Heart left ventricle (tissue), 16 donors: ENCODE measurements around the gene PITHD1. TPM values are rescaled to one million over a fixed set of nuclear protein-coding genes. Genes with fewer than 3 reads are reported as not detected.

ENCODE experiments used
- ATAC-seq, 4 donors: fragments of 200-7000 bp; cut with Tn5 transposase; one replicate each; pipeline ENCODE4 v1.9.1; 2020 to 2022; ENCODE audit warnings: moderate library complexity in 4 of 4, mild to moderate bottlenecking in 3 of 4, moderate number of reproducible peaks in 1 of 4
- DNase-seq, 5 donors: peaks; one replicate each; pipeline ENCODE4 v3.0.0-alpha.2; 2020
- H3K27ac ChIP-seq, 12 donors: fragments of 200-600 bp; sonication (generic) in 4 of 12; one replicate each; pipeline versions ENCODE4 v1.5.0 to v1.8.0; 2016 to 2022; ENCODE audit warnings: mild to moderate bottlenecking in 2 of 12
- H3K27me3 ChIP-seq, 9 donors: fragments of 200-600 bp; sonication (generic) in 2 of 9; one replicate each; pipeline versions ENCODE4 v1.5.1 to v1.8.0; 2016 to 2022; ENCODE audit warnings: mild to moderate bottlenecking in 3 of 9
- H3K36me3 ChIP-seq, 9 donors: fragments of 200-600 bp; sonication (generic) in 2 of 9; one replicate each; pipeline versions ENCODE4 v1.5.0 to v1.8.0; 2018 to 2022; ENCODE audit warnings: mild to moderate bottlenecking in 2 of 9
- H3K4me1 ChIP-seq, 12 donors: fragments of 200-600 bp; sonication (generic) in 4 of 12; one replicate each; pipeline versions ENCODE4 v1.5.0 to v1.8.0; 2016 to 2022; ENCODE audit warnings: mild to moderate bottlenecking in 3 of 12
- H3K4me3 ChIP-seq, 12 donors: fragments of 200-600 bp; sonication (generic) in 4 of 12; one replicate each; pipeline versions ENCODE4 v1.5.0 to v1.8.0; 2017 to 2022; ENCODE audit warnings: mild to moderate bottlenecking in 9 of 12, moderate library complexity in 4 of 12
- H3K9me3 ChIP-seq, 12 donors: fragments of 200-600 bp; sonication (generic) in 4 of 12; one replicate each; pipeline versions ENCODE4 v1.5.0 to v1.8.0; 2016 to 2022; ENCODE audit warnings: mild to moderate bottlenecking in 1 of 12
- CTCF ChIP-seq, 12 donors: fragments of 200-600 bp; sonication (generic) in 4 of 12; IDR thresholded peaks; one replicate each; pipeline versions ENCODE4 v1.5.0 to v1.8.0; 2018 to 2022; ENCODE audit warnings: antibody characterized with exemption in 12 of 12, mild to moderate bottlenecking in 5 of 12
- POLR2A ChIP-seq, 2 donors: fragments of 450-650 bp; IDR thresholded peaks; one replicate each; pipeline ENCODE4 v1.6.1; 2017; ENCODE audit warnings: antibody characterized with exemption in 2 of 2, mild to moderate bottlenecking in 2 of 2, moderate library complexity in 2 of 2
- WGBS, 4 donors: extraction: QIAGEN DNeasy Blood & Tissue Kit in 2 of 4; methylation state at CpG; one replicate each; pipeline versions ENCODE4 v1.1.5 to v1.1.7; 2013 to 2018; 5-methylcytosine and 5-hydroxymethylcytosine counted together
- intact Hi-C, 10 donors: fragments of 100-400 bp; cut with DNase I; formaldehyde crosslinking; loops; one replicate each; pipeline versions ENCODE4 v1.11.1 to v1.14.2; 2022
- polyA plus RNA-seq, 2 donors: library from polyadenylated mRNA; stranded (reverse); fragments of 200-250 nt; gene quantifications; one replicate each; pipeline ENCODE4 v1.2.3, GENCODE V29; 2013
- total RNA-seq, 9 donors: library from RNA; depleted of rRNA in 2 of 9; stranded (reverse); fragments of >200 nt in 2 of 9; fragmentation: NEBNext Ultra II Directional in 3 of 9; extraction: Animal tissue kit (Norgen Biotek cat#: 25700) in 3 of 9; gene quantifications; one replicate each; pipeline versions ENCODE4 v1.1.0 to v1.2.4, GENCODE V29; 2016 to 2023
- donor health status: ischemic (EF 13 %, LVEDD 7.1; RV severe dilation, severe dysfunction).
- donor health status: healthy with polysubstance abuse.
- donor health status: DM: no; HTN: yes; CAD: no.
- donor health status: DM: no; HTN: no; CAD: no.
- donor health status: ischemic (EF 25% LVEDD 6.9; RV normal size, moderate dysfunction).
- donor health status: ischemic (EF 25% LVEDD 5.7; RV mildly dilated, moderate dysfunction).
- donor health status: healthy.
- donor health status: DM: yes; HTN: yes; CAD: no.
- donor health status: ischemic (EF 35%, LVEDD 5.7; RV mildly dilated, moderate dysfunction).
- donor health status: nonischemic (EF 11% LVEDD 7.7; RV severe dilation, severe dysfunction).
- donor health status: DM: yes; HTN: yes; CAD: no.
- donor health status: PGD.
- donor health status: ischemic (EF 29% LVEDD 5.4; RV normal size, mild dysfunction).
- donor health status: nonischemic (EF 23%, LVEDD 6.1; RV moderate dilation, normal function).

PITHD1 gene
- total and polyA plus RNA-seq, 11 donors, result 31.8 to 86.4 (median 46.2) TPM

- H3K9me3 ChIP-seq, result no peaks in the 10 kb centered on the region
- DNase-seq, result peak in 1 of 5 donors; percentile 9
- WGBS, 4 donors, result 78 to 88% (median 85%) methylated on average over 3 of the region's 3 CpGs
- peaks cover 4 to 25% (median 19%) of the 10 kb centered on the region in 12 donors for H3K4me1 ChIP-seq
- no peaks in the 10 kb centered on the region for H3K27me3 ChIP-seq
- peaks cover 0 to 65% (median 54%) of the 10 kb centered on the region in 9 donors for H3K36me3 ChIP-seq
- intact Hi-C loops, result no loop called here
- H3K4me3 ChIP-seq, result no peak overlapping the region
- no peak for ATAC-seq
- no peak overlapping the region for H3K27ac ChIP-seq
- TF ChIP-seq POLR2A (IDR thresholded peaks at IDR 0.05) (no peak), CTCF (IDR thresholded peaks at IDR 0.05) (no peak)
Observed at GRCh38 chr1:23787701-23788100, 9.5 kb downstream of the PITHD1 start.

GRCh38 chr1:23788695-23789094 is 10.5 kb downstream of the PITHD1 start:
- Histone ChIP-seq H3K27me3 (no peaks in the 10 kb centered on the region), H3K4me1 (peaks cover 4 to 35% (median 27%) of the 10 kb centered on the region in 12 donors), H3K9me3 (no peaks in the 10 kb centered on the region), H3K27ac (no peak overlapping the region), H3K4me3 (no peak overlapping the region), H3K36me3 (peaks cover 0 to 62% (median 52%) of the 10 kb centered on the region in 9 donors)
- no peak for TF ChIP-seq CTCF (IDR thresholded peaks at IDR 0.05)
- TF ChIP-seq POLR2A (IDR thresholded peaks at IDR 0.05), result no peak
- no peak for ATAC-seq
- intact Hi-C loops, result no loop called here
- WGBS, 4 donors, result 94 to 97% (median 95%) methylated on average over 3 of the region's 3 CpGs
- peak in 1 of 5 donors; percentile 12 for DNase-seq

GRCh38 chr1:23790696-23791515 is 12.7 kb downstream of the PITHD1 start, which contains the start of gene LYPLA2:
Gene LYPLA2 (plus strand): TSS chr1:23791145. CDS start chr1:23792683, 1,538 bp downstream.
- ATAC-seq (peak; percentile 85 to 96 (median 90)), DNase-seq (peak; percentile 95 to 97 (median 96))
- intact Hi-C loops, result no loop called here
- 1 to 2% (median 1%) methylated on average over 22 to 47 of the region's 47 CpGs for WGBS, 4 donors
- peak within 1 kb of the TSS; percentile 26 to 87 (median 71) for H3K27ac ChIP-seq
- H3K27me3 ChIP-seq, result no peaks in the 10 kb centered on the region
- H3K4me1 ChIP-seq, result peaks cover 4 to 40% (median 27%) of the 10 kb centered on the region in 12 donors
- peak in 1 of 12 donors; percentile 3 for TF ChIP-seq CTCF (IDR thresholded peaks at IDR 0.05)
- peak in 1 of 2 donors; percentile 35 for TF ChIP-seq POLR2A (IDR thresholded peaks at IDR 0.05)
- H3K4me3 ChIP-seq, result peak within 1 kb of the TSS; percentile 48 to 91 (median 78)
- H3K36me3 ChIP-seq, result peaks cover 0 to 60% (median 42%) of the 10 kb centered on the region in 9 donors
- no peaks in the 10 kb centered on the region for H3K9me3 ChIP-seq

GRCh38 chr1:23791516-23792047 is 13.4 kb downstream of the PITHD1 start:
- DNase-seq (peak in 2 of 5 donors; percentile 32 to 48), ATAC-seq (peak in 3 of 4 donors; percentile 1 to 10 (median 5))
- WGBS, 4 donors, result 1 to 2% (median 2%) methylated on average over 15 of the region's 15 CpGs
- Histone ChIP-seq H3K9me3 (no peaks in the 10 kb centered on the region), H3K27ac (peak overlapping the region; percentile 26 to 87 (median 71)), H3K4me1 (peaks cover 4 to 40% (median 27%) of the 10 kb centered on the region in 12 donors), H3K27me3 (no peaks in the 10 kb centered on the region), H3K4me3 (peak overlapping the region; percentile 48 to 91 (median 78)), H3K36me3 (peaks cover 0 to 56% (median 37%) of the 10 kb centered on the region in 9 donors)
- TF ChIP-seq POLR2A (IDR thresholded peaks at IDR 0.05) (no peak), CTCF (IDR thresholded peaks at IDR 0.05) (no peak)
- intact Hi-C loops, result no loop called here
